SK-N-MC (cell line): Measurements from ENCODE around the gene FASTKD3.

Source experiments
- FOXP2 ChIP-seq: optimal IDR thresholded peaks from 2 replicates; pipeline ENCODE3; 2011; ENCODE audit warnings: mild to moderate bottlenecking, moderate library complexity; ENCODE audit not compliant: insufficient read depth; ENCODE audit errors: extremely low read length, control extremely low read depth
- POLR2AphosphoS5 ChIP-seq: IDR thresholded peaks from 2 replicates; pipeline ENCODE4 v1.6.1; 2012; ENCODE audit warnings: mild to moderate bottlenecking, low read depth, low read length, borderline replicate concordance

DNA sequence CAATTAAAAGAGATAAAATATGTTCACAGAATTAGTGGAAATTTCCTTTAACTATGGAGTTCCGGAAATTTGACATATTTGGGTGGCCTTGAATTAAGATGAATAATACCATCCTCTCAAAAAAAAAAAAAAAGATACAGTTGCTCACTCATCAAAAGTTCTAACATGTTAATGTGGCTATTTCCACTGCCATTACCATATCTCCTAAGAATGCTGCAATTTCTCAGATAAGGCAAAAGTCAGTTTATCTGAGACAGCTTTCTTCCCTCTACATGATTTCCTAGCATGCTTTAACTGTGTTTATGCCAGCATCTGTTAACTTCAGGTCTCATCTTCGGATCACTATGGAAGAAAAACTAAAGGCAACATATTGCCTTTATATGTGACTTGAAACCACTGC lies 2.6 kb downstream of the FASTKD3 start:
- TF ChIP-seq POLR2AphosphoS5 = no peak
- no peak for TF ChIP-seq FOXP2
